DMS 273 (cell line): Measurements from ENCODE around the gene MYBPC2.
"Not testable (repeated sequence)": the region's sequence is repeated elsewhere in the genome, so short reads cannot be mapped to it uniquely, and the experiment has no call there.

Experiments
- DNase-seq: peaks from one replicate; lab custom pipeline; 2025; ENCODE audit not compliant: unreplicated experiment; lab: John Stamatoyannopoulos, UW

MYBPC2 gene

DNA sequence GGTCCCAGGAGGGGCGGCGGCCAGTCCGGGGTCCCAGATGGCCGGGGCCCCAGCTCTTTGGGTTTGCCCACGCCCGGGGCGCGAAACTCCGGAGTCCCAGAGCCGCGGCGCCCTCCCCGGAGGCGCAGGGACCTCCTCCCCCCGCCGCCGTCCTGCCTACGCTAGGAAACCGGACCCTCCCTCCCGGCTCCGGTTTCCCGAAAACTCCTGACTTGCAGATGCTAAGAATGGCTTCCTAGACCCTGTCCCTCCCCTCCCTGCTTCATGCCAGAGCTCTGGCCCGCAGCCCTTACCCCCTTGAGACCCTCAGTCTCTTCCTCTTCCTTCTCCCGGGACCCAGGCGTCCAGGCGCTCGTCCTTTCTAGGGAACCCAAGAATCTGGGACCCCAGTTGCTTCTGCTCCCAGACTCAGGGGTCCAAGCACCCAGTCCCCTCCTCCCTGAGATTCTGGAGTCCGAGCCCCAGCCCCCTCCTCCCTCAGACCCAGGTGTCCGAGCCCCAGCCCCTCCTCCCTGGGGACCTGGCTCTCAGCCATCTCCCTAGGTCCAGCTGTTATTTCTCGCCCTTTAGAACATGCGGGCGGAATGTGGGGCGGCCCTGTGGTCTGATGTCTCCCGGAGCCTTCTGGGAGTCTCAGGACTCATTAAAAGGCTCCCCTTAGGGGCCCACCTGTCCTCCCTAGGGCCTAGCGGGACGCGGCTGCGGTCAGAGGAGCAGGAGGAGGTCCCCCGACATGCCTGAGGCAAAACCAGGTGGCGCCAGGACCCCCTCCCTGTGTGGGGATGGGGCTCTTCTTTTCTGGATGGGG is at the start of gene MYBPC2:
TSS of gene MYBPC2 (plus strand) at position 672 of the 808 bp plus-strand sequence. CDS start at position 734, 62 bp downstream.
- DNase-seq = peak; percentile 68

DNA sequence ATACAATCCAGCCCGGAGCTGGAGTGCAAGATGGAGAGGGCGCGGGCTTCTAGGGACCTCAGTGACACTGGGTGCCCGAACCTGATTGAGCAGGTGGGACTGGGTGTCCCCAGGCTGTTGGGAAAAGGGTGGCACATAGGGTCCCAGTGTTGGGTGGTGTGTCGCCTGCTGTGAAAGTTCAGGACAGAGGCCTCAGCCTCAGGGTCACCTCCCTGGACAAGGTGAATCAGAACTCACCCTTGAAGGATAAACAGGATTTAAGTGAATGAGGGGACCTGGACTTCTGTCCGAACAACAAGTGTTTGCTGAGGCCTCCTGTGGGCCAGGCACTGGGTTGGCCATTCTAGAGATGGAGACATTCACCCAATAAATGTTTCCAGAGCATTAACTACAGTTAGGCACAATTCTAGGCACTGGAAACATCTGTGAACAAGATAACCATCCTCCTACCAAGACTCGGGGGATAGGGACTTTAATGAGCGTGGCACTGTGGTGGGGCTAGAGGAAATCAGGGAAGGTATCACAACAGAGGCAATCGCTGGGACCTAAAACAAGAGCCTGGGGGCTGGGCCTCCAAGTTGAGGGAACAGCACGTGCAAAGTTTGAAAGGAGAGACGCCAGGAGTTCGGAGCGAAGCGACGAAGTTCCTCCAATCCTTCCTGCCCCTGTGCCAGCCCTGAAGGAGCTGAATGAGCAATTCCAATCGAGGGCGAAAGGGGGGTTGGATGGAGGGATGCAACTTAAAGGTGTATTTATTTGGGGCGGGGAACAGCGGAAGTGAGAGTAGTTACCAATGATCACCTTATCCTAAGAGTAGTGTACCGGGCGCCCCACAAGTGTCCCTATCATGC is 49.5 kb upstream of the MYBPC2 start:
- peak; percentile 70 for DNase-seq

DNA sequence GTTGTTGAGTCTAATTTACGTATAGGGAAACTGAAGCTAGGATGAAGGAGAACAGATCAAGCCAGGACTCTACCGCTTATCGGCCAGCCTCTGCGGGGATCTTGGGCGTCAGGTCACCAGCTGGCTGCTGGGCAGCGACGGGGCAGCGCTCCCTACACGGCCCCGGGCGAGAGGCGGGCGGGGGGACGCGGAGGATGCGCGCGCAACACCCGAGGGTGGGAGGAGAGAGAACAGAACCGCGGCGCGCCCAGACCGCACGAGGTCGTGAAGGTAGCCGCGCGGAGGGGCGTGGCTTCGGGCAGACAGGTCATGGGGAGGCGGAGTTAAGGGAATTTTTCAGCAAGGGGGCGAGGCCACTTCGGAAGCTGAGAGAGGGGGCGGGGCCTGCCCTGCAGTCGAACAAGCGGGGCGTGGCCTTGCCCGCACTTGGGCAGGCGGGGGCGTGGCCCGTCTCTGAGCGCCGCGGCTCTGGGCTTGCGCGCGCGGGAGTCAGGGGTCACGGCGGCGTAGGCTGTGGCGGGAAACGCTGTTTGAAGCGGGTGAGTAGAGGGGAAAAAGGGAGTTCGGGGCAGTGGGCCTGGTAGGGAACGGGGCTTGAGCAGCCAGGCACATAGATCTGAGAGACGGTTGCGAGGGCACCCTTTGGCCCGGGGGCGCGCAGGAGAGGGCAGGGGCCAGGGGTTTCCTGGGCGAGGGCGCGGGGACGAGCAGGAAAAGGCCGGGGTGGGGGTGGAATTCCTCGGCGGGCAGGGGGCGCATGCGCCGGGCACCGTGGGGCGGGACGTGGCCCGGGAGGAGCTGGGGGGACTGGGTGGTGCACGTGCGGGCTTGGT is 48.6 kb upstream of the MYBPC2 start, which contains the start of gene POLD1:
TSS of gene POLD1 (plus strand) at position 496 of the 833 bp plus-strand sequence. CDS start 14,505 bp downstream, outside the sequence.
- DNase-seq = peak; percentile 99

DNA sequence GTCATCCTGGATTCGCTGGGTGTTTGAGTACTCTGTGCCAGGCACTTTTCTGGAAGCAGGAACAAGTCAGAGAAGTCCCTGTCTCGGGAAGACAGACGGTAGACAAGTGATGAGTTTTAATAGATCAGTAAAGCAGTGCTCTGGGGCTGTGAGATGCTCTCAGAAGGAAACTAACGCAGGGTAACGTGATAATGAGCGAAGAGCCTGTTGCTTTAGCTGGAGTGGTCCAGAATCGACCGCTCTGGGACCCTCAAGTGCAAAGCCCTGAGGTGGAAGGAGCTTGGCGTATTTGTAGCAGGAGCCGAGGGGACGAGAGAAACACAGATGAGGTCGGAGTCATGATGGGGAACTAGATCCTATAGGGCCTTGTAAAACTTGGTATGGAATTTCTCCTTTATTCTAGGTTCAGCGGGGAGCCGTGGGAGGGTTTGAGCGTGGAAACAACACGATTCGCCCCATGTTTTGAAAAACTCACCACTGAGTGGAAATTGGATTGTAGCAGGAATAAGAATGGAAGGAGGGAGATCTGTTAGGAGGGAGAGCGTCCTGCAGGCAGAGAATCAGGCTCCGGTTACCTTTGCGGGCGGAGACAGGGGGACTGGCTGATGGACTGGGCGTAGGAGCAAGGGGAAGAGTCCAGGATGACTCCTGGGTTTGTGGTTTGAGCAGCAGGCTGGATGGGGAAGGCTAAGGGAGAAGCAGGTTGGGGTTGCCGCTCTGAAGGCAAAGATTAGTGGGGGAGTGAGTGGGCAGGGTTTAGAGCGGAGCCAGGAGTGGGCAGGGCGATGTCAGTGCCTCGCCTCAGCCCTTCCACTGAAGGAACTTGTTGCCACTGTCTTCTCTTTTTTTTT is 47.8 kb upstream of the MYBPC2 start:
- DNase-seq = peak; percentile 61

DNA sequence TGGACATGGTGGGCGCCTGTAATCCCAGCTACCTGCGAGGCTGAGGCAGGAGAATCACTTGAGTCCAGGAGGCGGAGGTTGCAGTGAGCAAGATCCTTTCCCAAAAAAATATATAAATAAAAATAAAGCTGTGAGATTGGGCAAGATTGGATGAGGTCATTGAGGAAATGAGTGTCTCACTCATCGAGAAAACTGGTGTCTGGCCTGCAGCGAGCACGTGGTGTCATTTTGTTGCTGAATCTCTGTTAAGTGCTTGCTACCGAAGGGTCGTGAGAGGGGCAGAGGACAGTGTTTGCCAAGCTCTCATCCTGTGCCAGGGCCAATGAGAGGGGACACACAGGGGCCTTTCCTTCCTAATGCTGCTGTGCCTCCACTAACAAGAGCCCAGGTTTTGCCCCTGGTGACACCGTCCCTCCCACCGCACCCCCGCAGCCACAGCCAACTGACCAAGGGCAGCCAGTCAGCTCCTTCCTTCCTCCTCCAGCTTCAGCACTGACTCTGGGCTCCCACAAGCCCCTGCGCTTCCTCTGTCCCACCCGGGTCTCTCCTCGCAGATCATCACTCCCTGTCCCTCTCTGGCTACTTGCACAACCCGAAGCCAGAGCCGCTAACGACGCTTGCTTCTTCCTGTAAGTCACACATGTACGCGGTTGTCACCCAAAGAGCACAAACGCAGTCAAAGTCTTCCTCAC is 45.4 kb upstream of the MYBPC2 start:
- DNase-seq = no peak

DNA sequence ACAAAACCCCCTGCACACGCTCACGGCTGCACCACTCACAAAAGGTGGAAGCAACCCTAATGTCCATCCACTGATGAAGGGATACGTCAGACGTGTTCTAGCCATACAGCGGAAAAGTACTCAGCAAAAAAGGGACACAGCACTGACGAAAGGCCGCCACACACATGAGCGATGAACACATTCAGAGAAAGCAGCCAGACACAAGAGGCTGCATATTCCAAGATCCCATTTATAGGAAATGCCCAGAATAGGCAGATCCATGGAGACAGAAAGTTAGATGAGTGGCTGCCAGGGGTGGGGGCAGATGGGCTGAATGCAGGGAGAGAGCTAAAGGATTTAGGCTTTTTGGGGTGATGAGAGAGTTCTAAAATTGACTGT is 44.8 kb upstream of the MYBPC2 start:
- no peak for DNase-seq

DNA sequence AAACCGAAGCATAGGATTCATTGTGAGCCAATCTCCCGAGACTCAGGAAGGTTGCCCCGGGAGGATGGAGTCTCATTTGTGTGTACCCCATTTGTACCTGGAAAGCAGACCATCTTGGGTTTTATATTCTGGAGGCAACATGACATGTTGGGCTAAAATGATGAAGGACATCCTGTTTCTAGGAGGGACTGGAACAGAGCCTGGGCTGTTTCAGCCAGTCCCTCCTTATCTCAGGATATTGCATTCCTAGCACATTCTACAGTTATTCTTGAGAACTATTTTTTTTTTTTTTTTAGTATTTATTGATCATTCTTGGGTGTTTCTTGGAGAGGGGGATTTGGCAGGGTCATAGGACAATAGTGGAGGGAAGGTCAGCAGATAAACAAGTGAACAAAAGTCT is 42.4 kb upstream of the MYBPC2 start:
- not testable (repeated sequence) for DNase-seq

DNA sequence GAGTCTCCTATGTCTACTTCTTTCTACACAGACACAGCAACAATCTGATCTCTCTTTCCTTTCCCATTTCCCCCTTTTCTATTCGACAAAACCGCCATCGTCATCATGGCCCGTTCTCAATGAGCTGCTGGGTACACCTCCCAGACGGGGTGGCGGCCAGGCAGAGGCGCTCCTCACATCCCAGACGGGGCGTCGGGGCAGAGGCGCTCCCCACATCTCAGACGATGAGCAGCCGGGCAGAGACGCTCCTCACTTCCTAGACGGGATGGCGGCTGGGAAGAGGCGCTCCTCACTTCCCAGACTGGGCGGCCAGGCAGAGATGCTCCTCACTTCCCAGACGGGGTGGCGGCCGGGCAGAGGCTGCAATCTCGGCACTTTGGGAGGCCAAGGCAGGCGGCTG is 41.7 kb upstream of the MYBPC2 start:
- DNase-seq = not testable (repeated sequence)

DNA sequence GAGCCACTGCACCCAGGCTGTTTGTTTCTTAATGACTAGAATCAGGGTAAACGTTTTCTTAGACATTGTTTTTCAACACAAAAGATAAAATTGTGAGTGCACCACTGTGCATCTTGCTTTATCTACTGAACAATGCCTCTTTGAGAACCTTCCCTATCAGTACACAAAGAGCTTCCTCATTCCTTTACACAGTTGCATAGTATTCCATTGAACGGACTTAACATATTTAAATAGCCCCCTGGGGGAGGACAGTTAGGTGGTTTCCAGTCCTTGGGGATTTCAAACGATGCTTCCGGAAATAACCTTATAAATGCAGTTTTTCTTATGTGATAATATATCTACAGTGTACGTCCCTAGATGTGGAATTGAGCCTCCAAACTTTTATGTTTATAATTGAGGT is 39.9 kb upstream of the MYBPC2 start:
- DNase-seq = no peak

DNA sequence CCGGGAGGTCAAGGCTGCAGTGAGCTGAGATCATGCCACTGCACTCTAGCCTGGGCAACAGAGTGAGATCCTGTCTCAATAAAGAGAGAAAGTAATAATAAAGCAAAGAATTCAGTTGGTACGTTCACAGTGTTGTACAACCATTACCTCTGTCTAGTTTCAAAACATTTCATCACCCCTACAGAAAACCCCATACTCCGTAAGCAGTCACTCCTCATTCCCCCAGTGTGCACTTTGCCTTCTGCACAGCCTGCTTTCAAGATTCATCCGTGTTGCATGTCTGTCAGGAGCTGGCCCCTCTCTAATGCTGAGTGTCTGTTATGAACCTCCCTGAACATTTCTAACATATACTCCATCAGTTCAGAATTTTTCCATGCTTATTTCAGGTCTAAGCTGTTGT is 39.1 kb upstream of the MYBPC2 start:
- DNase-seq = no peak

DNA sequence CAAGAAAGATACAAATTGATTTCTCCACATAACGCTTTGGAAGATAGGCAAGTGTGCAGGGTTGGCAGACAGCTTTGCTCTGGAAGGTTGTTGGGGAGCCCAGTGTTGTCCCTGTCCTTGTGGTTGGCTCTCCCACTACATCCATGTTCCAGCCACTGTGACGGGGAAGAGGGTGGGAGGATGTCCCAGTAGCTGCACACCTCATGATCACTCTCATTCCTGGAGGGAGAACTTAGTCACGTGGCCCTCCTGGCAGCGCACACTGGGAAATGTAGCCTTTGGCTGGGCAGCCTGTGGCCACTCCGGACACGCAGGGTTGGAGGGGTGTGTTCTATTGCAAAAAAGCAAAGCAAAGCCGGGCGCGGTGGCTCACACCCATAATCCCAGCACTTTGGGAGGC is 38.7 kb upstream of the MYBPC2 start:
- no peak for DNase-seq

DNA sequence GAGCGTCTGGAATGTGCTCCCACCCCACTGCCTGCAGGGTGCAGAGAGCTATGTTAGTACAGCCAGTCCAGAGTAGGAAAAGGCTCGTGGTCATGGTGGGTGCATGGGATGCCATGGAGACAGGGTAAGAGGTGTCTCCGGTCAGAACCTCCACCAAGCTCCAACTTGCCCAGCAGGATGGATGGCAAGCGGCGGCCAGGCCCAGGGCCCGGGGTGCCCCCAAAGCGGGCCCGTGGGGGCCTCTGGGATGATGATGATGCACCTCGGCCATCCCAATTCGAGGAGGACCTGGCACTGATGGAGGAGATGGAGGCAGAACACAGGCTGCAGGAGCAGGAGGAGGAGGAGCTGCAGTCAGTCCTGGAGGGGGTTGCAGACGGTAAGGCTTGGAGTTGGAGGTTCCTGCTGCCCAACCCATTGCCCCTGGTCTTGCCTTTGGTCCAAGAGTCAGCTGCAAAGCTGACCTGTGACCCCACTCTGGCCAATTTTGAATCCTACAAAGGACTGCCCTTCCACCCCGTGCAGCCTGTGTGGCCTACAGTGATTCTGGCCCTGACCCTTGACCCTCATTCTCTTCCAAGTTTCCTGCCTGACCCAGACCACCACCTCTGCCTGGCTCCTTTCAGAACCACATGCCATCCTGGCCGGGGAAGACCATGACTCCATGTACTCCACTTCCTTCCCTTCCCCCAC is 33.9 kb upstream of the MYBPC2 start:
- no peak for DNase-seq

DNA sequence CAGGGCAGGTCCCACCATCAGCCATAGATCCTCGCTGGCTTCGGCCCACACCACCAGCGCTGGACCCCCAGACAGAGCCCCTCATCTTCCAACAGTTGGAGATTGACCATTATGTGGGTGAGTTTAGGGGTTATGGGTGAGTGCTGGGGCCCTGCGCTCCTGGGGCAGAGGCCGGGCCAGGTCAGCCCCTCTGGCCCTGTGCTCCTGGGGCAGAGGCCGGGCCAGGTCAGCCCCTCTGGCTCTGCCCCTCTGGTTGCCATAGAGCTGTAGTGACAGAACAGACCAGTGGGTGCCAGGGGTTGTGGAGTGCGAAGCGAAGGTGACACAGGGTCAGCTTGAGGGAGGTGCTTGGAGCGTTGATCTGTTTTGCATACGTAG is 33.3 kb upstream of the MYBPC2 start:
- DNase-seq = no peak

DNA sequence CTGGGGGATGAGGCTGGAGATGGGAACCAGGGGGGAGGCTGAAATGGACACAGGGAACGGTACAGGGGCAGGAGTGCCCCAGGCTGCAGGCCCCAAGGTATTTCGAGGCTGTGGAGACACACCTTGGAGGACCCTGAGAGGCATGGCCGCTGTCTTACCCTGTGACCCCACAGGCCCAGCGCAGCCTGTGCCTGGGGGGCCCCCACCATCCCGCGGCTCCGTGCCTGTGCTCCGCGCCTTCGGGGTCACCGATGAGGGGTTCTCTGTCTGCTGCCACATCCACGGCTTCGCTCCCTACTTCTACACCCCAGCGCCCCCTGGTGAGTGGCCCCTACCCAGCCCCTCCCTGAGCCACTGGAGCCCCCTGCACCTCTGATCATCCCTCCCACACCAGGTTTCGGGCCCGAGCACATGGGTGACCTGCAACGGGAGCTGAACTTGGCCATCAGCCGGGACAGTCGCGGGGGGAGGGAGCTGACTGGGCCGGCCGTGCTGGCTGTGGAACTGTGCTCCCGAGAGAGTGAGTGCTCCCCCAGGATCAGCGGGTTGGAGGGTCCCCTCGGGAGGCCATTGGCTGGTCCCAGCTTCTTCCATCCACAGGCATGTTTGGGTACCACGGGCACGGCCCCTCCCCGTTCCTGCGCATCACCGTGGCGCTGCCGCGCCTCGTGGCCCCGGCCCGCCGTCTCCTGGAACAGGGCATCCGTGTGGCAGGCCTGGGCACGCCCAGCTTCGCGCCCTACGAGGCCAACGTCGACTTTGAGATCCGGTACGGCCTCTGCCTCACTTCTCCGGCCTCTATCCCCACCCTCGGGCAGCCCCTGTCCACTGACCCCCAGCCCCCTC is 30.9 kb upstream of the MYBPC2 start:
- no peak for DNase-seq

DNA sequence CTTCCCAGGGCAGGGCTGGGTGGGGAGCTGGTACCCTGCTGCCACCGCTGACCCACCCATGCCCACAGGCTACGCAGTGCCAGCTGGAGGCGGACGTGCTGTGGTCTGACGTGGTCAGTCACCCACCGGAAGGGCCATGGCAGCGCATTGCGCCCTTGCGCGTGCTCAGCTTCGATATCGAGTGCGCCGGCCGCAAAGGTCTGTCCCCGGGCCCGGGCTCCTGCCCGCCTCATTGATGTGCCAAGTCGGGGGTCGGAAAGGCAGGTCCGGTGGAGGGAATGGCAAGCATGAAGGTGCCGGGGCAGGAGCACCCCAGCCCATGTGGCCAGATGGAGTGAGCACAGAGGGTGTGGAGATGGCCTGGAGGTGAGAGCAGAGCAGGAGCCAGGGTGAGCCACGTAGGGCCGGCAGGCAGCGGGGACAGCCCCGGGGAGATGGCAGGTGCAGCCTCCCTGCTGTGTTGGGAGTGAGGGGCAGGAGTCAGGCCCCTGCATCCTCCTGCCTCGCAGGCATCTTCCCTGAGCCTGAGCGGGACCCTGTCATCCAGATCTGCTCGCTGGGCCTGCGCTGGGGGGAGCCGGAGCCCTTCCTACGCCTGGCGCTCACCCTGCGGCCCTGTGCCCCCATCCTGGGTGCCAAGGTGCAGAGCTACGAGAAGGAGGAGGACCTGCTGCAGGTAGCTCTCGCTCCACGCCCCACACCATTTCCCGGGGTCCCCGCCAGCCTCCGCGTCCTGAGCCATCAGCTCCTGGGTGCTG is 30.0 kb upstream of the MYBPC2 start:
- DNase-seq = no peak

DNA sequence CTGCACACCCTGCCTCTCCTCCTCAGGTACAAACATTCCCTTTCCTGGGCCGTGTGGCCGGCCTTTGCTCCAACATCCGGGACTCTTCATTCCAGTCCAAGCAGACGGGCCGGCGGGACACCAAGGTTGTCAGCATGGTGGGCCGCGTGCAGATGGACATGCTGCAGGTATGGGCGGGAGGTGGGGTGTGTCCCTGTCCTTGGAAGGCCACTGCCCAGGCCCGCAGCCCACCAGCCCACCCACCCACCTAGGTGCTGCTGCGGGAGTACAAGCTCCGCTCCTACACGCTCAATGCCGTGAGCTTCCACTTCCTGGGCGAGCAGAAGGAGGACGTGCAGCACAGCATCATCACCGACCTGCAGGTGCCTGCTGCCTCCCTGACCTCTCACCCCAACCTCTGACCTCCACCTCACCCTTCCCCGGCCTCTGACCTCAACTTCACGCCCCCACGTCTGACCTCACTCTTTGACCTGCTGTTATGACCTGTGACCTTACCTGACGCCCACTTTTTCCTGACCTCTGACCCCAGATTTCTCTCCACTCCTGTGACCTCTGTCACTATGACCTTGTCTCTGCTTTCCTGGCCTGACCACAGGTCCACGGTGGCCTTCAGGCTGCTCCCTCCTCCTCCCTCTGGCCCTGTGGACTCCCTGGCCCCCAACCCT is 26.4 kb upstream of the MYBPC2 start:
- no peak for DNase-seq

DNA sequence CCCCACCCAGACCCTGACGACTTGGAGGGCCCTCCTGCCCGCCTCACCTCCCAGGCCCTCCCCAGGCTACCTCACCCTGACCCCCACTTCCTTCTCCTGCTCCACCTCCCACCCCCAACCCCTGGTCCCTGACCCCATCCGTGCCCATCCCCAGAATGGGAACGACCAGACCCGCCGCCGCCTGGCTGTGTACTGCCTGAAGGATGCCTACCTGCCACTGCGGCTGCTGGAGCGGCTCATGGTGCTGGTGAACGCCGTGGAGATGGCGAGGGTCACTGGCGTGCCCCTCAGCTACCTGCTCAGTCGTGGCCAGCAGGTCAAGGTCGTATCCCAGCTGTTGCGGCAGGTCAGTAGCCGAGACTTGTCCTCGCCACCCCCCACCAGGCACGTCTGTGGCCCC is 25.9 kb upstream of the MYBPC2 start:
- DNase-seq = no peak
